ENCODE measurements around the gene PDE11A.

PDE11A gene

DNA sequence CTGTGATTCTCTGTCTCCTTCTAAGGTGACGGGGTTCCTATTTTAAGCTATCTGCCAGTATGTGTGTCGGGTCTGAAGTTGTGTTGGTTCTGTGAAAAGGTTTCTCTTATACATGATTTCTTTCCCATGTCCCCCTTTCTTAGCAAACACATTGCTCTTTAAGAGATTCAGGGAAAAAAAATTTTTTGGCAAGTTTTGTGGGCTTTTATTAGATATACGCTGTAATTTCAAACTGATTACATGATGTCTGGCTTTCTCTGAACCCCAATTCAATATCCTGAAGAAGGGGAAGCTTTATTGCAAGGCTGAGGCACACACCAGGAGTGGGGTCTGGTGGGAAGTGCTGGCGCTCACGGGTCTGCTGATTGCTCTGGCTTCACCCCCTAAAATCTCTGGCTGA lies 469.4 kb downstream of the PDE11A start:
- TF ChIP-seq, protein P1, sequence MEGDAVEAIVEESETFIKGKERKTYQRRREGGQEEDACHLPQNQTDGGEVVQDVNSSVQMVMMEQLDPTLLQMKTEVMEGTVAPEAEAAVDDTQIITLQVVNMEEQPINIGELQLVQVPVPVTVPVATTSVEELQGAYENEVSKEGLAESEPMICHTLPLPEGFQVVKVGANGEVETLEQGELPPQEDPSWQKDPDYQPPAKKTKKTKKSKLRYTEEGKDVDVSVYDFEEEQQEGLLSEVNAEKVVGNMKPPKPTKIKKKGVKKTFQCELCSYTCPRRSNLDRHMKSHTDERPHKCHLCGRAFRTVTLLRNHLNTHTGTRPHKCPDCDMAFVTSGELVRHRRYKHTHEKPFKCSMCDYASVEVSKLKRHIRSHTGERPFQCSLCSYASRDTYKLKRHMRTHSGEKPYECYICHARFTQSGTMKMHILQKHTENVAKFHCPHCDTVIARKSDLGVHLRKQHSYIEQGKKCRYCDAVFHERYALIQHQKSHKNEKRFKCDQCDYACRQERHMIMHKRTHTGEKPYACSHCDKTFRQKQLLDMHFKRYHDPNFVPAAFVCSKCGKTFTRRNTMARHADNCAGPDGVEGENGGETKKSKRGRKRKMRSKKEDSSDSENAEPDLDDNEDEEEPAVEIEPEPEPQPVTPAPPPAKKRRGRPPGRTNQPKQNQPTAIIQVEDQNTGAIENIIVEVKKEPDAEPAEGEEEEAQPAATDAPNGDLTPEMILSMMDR (IDR thresholded peaks at IDR 0.05; ENCODE audit: control insufficient read depth, insufficient read depth, low read depth, low read length, missing control alignments): no peak
- no peak overlapping the region for H3K4me3 ChIP-seq (ENCODE audit: control insufficient read depth, low read depth, low read length)
- no peak for DNase-seq (ENCODE audit: low read depth)

DNA sequence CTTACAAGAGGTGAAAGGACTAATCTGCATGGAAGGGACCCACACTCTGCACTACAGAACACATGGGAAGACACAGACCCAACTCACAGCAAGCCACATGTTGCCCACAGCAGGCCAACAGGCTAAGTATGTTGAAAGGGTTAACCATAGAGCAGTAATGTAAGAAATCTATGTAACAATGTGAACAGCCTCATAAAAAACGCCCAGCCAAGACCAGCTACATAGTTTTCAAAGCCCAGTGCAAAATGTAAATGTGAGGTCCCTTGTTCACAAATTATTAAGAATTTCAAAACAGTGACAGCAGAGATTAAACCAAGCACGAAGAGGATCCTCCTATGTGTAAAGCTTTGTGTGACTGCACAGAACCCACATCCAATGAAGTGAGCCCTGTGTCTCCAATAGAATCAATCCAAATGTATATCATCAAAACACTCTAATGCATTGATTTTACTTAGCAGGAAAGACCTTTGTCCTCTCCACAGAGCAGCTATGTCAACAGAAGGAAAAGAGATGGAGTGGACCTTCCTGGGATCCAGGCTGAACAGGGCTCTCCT lies 469.9 kb downstream of the PDE11A start:
- TF ChIP-seq, protein P1 (IDR thresholded peaks at IDR 0.05; ENCODE audit: control insufficient read depth, insufficient read depth, low read depth, low read length, missing control alignments): no peak
- H3K4me3 ChIP-seq (ENCODE audit: control insufficient read depth, low read depth, low read length): no peak overlapping the region
- DNase-seq (ENCODE audit: low read depth): no peak

DNA sequence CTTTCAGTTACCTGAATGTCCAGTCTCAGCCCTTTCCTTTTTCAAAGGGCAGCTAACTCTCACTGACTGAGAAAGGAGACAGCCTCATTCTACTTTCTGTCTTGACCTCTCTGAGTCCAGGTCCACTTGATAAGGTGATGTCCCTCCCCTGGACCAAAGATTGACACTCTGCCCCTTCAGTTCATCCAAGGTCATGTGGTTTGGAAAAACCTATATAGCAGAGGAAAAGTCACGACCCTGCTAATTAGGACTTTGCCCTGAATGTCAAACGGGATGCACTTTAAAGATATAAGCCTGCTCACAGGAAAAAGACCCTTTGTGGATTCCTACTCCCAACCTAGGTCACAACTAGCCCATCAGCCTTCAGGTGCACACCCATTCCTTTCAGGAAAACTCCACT lies 471.7 kb downstream of the PDE11A start:
- TF ChIP-seq, protein P1 (IDR thresholded peaks at IDR 0.05; ENCODE audit: control insufficient read depth, insufficient read depth, low read depth, low read length, missing control alignments): no peak
- H3K4me3 ChIP-seq (ENCODE audit: control insufficient read depth, low read depth, low read length): no peak overlapping the region
- no peak for DNase-seq (ENCODE audit: low read depth)

DNA sequence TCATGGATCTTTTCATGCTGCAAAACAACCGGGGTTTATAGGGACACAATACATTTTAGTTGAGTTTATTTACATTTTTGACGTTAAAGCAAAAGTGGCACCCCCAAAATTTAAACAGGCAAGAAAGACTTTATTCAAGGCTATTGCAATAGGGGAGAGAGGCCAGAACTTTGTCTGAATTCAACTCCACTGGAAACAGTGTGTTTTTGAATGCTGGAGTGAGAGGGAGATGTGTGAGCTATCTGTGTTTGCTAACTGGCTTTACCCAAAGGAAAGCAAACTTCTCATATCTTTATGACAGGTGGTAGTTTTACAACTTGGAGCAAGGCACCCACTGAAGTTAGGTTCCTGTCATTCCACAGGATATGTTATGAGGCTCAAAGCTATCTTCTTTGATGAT lies 472.6 kb downstream of the PDE11A start:
- TF ChIP-seq, protein P1 (IDR thresholded peaks at IDR 0.05; ENCODE audit: control insufficient read depth, insufficient read depth, low read depth, low read length, missing control alignments): no peak
- no peak for DNase-seq (ENCODE audit: low read depth)
- H3K4me3 ChIP-seq (ENCODE audit: control insufficient read depth, low read depth, low read length): no peak overlapping the region

DNA sequence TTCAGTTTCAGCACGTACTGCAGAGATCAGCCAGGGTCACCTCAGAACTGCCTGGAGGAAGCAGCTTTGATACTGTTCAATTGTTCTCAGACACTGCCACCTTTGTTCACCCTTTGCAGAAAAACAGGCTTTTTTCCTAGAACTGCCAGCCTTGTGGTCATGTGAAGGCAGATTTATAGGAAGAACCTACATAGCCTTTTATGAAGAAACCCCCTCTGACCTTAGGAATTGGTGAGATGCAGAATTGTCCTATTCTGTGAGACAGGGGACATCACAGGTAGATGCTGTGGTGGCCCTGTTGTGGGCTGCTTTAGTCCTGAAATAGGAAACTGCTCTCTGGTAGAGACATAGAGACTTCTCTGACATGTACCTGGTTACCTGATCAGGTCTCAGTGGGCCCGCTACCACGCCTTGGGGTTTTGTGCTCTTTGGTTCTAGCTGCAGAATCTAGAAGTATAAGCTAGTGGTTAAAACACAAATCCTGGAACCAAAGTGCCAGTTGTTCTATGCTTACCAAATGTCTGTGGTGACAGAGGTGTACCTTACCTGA lies 473.4 kb downstream of the PDE11A start:
- TF ChIP-seq, protein P1 (IDR thresholded peaks at IDR 0.05; ENCODE audit: control insufficient read depth, insufficient read depth, low read depth, low read length, missing control alignments): no peak

DNA sequence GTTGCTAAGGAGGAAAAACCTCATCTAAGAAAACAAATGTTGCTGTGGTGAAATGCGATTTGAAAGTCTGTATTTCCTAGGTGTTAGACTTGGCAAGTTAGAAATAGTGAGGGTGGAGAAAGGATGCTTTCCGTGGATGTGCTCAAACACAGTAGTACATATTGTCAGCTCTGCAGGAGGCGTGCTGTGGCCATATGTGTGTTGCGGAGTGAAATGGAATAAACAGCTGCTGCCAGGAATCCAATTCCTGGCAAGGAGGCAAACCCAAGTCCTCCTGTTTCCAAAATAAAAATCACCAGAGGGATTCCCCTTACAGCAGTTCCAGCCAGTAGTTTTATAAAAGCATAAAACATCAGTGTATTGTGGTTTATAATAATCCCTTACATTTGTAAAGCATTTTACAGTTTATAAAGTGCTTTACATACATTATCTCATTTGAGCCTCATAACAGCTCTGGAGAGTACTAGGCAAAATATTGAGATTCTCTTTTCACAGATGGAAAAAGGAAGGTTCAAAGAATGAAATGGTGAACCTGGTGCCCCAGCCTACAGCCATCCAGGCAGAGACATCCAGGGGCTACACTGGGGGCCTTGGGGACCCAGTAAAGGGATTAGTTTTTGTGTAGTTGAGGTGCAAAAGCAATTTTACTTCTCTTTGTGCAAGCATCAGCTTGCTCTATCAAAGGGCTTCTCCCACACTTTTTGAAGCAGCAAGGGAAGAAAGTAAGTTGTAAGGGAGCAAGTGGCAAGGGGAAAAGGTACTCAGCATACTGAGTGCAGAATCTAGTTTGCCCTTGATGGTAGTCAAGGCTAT lies 474.0 kb downstream of the PDE11A start:
- DNase-seq (ENCODE audit: low read depth): peak; percentile 32
- TF ChIP-seq, protein P1 (IDR thresholded peaks at IDR 0.05; ENCODE audit: control insufficient read depth, insufficient read depth, low read depth, low read length, missing control alignments): no peak
- H3K4me3 ChIP-seq (ENCODE audit: control insufficient read depth, low read depth, low read length): no peak overlapping the region

More for the DNA sequence above, 473.4 kb downstream of the PDE11A start:
- DNase-seq (ENCODE audit: low read depth): no peak
- H3K4me3 ChIP-seq (ENCODE audit: control insufficient read depth, low read depth, low read length): no peak overlapping the region

Data from AG09309 (cell line).